Neuronal stem cell (in vitro differentiated cells): ENCODE results near the gene NAAA.
"Not testable (repeated sequence)": the region's sequence is repeated elsewhere in the genome, so short reads cannot be mapped to it uniquely, and the experiment has no call there.

Source experiments
- DNase-seq: peaks from one replicate; pipeline ENCODE4 v3.0.0-alpha.2; 2013; ENCODE audit warnings: low spot score
- H2AFZ ChIP-seq: one replicate; pipeline ENCODE4 v1.6.1; 2013; ENCODE audit warnings: mild to moderate bottlenecking, low read length, inconsistent platforms
- H2AK5ac ChIP-seq: 2 replicates; pipeline ENCODE4 v1.6.1; 2013; ENCODE audit warnings: low read depth, mild to moderate bottlenecking, inconsistent platforms, low read length, moderate library complexity, mixed read lengths
- H2BK120ac ChIP-seq: 2 replicates; pipeline ENCODE4 v1.6.1; 2013; ENCODE audit warnings: low read depth, mild to moderate bottlenecking, inconsistent platforms, low read length, moderate library complexity, mixed read lengths
- H2BK12ac ChIP-seq: one replicate; pipeline ENCODE4 v1.6.1; 2013; ENCODE audit warnings: low read length, inconsistent platforms
- H2BK15ac ChIP-seq: 2 replicates; pipeline ENCODE4 v1.6.1; 2013; ENCODE audit warnings: mild to moderate bottlenecking, low read length, inconsistent platforms, mixed read lengths
- H2BK5ac ChIP-seq: one replicate; pipeline ENCODE4 v1.6.1; 2013; ENCODE audit warnings: inconsistent platforms, mild to moderate bottlenecking, low read length, moderate library complexity
- H3K14ac ChIP-seq: one replicate; pipeline ENCODE4 v1.6.1; 2013; ENCODE audit warnings: low read length, inconsistent platforms
- H3K18ac ChIP-seq: 2 replicates; pipeline ENCODE4 v1.6.1; 2013; ENCODE audit warnings: low read length, inconsistent platforms
- H3K23ac ChIP-seq: 2 replicates; pipeline ENCODE4 v1.6.1; 2013; ENCODE audit warnings: low read depth, mild to moderate bottlenecking, mixed read lengths, low read length, inconsistent platforms; ENCODE audit not compliant: poor library complexity
- H3K27ac ChIP-seq: replicated peaks from 3 replicates; pipeline ENCODE4 v1.5.1; 2013; ENCODE audit warnings: low read length, inconsistent platforms
- H3K27me3 ChIP-seq, 3 experiments: 2 replicates each; pipeline ENCODE4 v1.6.1; 2013; ENCODE audit warnings: low read length in 3 of 3, mild to moderate bottlenecking in 2 of 3, inconsistent platforms in 1 of 3, low read depth in 1 of 3, mixed read lengths in 1 of 3, moderate library complexity in 1 of 3; ENCODE audit not compliant: control insufficient read depth in 3 of 3, insufficient read depth in 3 of 3
- H3K36me3 ChIP-seq, 2 donors: replicated peaks in 1 of 2; 2 replicates each; pipeline ENCODE4 v1.6.1; 2013; ENCODE audit warnings: low read length in 2 of 2; ENCODE audit not compliant: control insufficient read depth in 2 of 2, insufficient read depth in 2 of 2
- H3K4ac ChIP-seq: 2 replicates; pipeline ENCODE4 v1.6.1; 2013; ENCODE audit warnings: inconsistent platforms, mild to moderate bottlenecking, low read length, moderate library complexity
- H3K4me1 ChIP-seq, 2 donors: 1 replicate in 1 of 2; 2 replicates in 1 of 2; pipeline ENCODE4 v1.6.1; 2013; ENCODE audit warnings: low read length in 2 of 2, low read depth in 1 of 2; ENCODE audit not compliant: control insufficient read depth in 2 of 2, insufficient read depth in 1 of 2
- H3K4me2 ChIP-seq: one replicate; pipeline ENCODE4 v1.6.1; 2013; ENCODE audit warnings: mild to moderate bottlenecking, low read length, inconsistent platforms; ENCODE audit not compliant: insufficient read depth, poor library complexity, severe bottlenecking
- H3K4me3 ChIP-seq, 2 donors: 2 replicates each; pipeline ENCODE4 v1.5.1; 2013; ENCODE audit warnings: low read length in 2 of 2, mild to moderate bottlenecking in 2 of 2, inconsistent platforms in 1 of 2, moderate library complexity in 1 of 2
- H3K79me1 ChIP-seq: one replicate; pipeline ENCODE4 v1.6.1; 2013; ENCODE audit warnings: low read depth, mild to moderate bottlenecking, inconsistent platforms, low read length, moderate library complexity
- H3K9ac ChIP-seq: one replicate; pipeline ENCODE4 v1.6.1; 2013; ENCODE audit warnings: mild to moderate bottlenecking, low read depth, low read length, inconsistent platforms; ENCODE audit not compliant: poor library complexity
- H3K9me3 ChIP-seq, 2 donors: replicated peaks in 1 of 2; 2 replicates each; pipeline versions ENCODE3 to v1.6.1; 2013; ENCODE audit warnings: low read length in 2 of 2, mild to moderate bottlenecking in 2 of 2, inconsistent platforms in 1 of 2, low read depth in 1 of 2, mixed read lengths in 1 of 2, moderate library complexity in 1 of 2; ENCODE audit not compliant: control insufficient read depth in 2 of 2, insufficient read depth in 1 of 2
- H4K8ac ChIP-seq: one replicate; pipeline ENCODE4 v1.6.1; 2013; ENCODE audit warnings: low read depth, mild to moderate bottlenecking, inconsistent platforms, low read length, moderate library complexity
- H4K91ac ChIP-seq: one replicate; pipeline ENCODE4 v1.6.1; 2013; ENCODE audit warnings: low read length, low read depth, mild to moderate bottlenecking, inconsistent platforms; ENCODE audit not compliant: poor library complexity
- WGBS, 2 donors: extraction: QIAGEN DNeasy Blood & Tissue Kit; methylation state at CpG; one replicate each; pipeline ENCODE4 v1.1.7; 2013; ENCODE audit warnings: missing lambda C conversion rate in 2 of 2, mixed read lengths in 1 of 2; ENCODE audit not compliant: insufficient read length in 2 of 2, insufficient replicate concordance in 1 of 2; ENCODE audit errors: extremely low coverage in 2 of 2; 5-methylcytosine and 5-hydroxymethylcytosine counted together

Gene NAAA

GRCh38 chr4:75912968-75913367 lies 27.8 kb downstream of the NAAA start:
- no peak overlapping the region for H2AFZ ChIP-seq
- H3K9ac ChIP-seq, result no peak overlapping the region
- peaks cover 1 to 11% of the 10 kb centered on the region in 2 donors for H3K9me3 ChIP-seq
- H2BK15ac ChIP-seq, result no peak overlapping the region
- H4K91ac ChIP-seq, result no peak overlapping the region
- no peak overlapping the region for H2AK5ac ChIP-seq
- H3K27ac ChIP-seq, result no peak overlapping the region
- no peak overlapping the region for H3K18ac ChIP-seq
- H2BK5ac ChIP-seq, result no peak overlapping the region
- H3K14ac ChIP-seq, result no peak overlapping the region
- H3K36me3 ChIP-seq, result no peaks in the 10 kb centered on the region
- no peak overlapping the region for H3K4me3 ChIP-seq
- H2BK12ac ChIP-seq, result no peak overlapping the region
- H3K4me1 ChIP-seq, result peaks cover 0 to 3% of the 10 kb centered on the region in 2 donors
- no peak for DNase-seq
- no peaks in the 10 kb centered on the region for H3K27me3 ChIP-seq
- no peak overlapping the region for H3K4me2 ChIP-seq
- H2BK120ac ChIP-seq, result no peak overlapping the region
- H4K8ac ChIP-seq, result no peak overlapping the region
- no CpG with 5 or more reads among the region's 6 CpGs for WGBS, 2 donors
- no peak overlapping the region for H3K23ac ChIP-seq
- H3K79me1 ChIP-seq, result no peaks in the 10 kb centered on the region
- no peak overlapping the region for H3K4ac ChIP-seq

GRCh38 chr4:75910831-75911230 lies 30.0 kb downstream of the NAAA start:
- not testable (repeated sequence) for H3K4me2 ChIP-seq, H3K27ac ChIP-seq, DNase-seq, H2AK5ac ChIP-seq, H3K27me3 ChIP-seq, H3K23ac ChIP-seq, H3K4me1 ChIP-seq, H3K36me3 ChIP-seq, H3K14ac ChIP-seq, H2BK15ac ChIP-seq, H2AFZ ChIP-seq, H4K8ac ChIP-seq, H3K18ac ChIP-seq, H2BK5ac ChIP-seq, H2BK120ac ChIP-seq, H2BK12ac ChIP-seq, H3K4ac ChIP-seq, H3K79me1 ChIP-seq, H4K91ac ChIP-seq, H3K9ac ChIP-seq, H3K4me3 ChIP-seq
- H3K9me3 ChIP-seq, result peaks cover 1 to 11% of the 10 kb centered on the region in 2 donors
- WGBS, 2 donors, result no CpG with 5 or more reads among the region's 6 CpGs

GRCh38 chr4:75909405-75909804 lies 31.4 kb downstream of the NAAA start:
- Histone ChIP-seq H3K79me1 (no peaks in the 10 kb centered on the region), H2BK120ac (no peak overlapping the region)

GRCh38 chr4:75908555-75908954 lies 32.3 kb downstream of the NAAA start:
- H2BK120ac ChIP-seq, result no peak overlapping the region
- no peak for DNase-seq
- H2AK5ac ChIP-seq, result no peak overlapping the region
- no peak overlapping the region for H3K4me3 ChIP-seq
- no peak overlapping the region for H3K27ac ChIP-seq
- H3K23ac ChIP-seq, result no peak overlapping the region
- no peak overlapping the region for H4K91ac ChIP-seq
- H3K9ac ChIP-seq, result no peak overlapping the region
- no peak overlapping the region for H2BK5ac ChIP-seq
- no peak overlapping the region for H2BK15ac ChIP-seq
- no peak overlapping the region for H2BK12ac ChIP-seq
- no peak overlapping the region for H3K18ac ChIP-seq
- H3K9me3 ChIP-seq, result peaks cover 0 to 11% of the 10 kb centered on the region in 2 donors
- no peak overlapping the region for H3K4me2 ChIP-seq
- no peak overlapping the region for H2AFZ ChIP-seq
- no peaks in the 10 kb centered on the region for H3K27me3 ChIP-seq
- no peaks in the 10 kb centered on the region for H3K79me1 ChIP-seq
- no peaks in the 10 kb centered on the region for H3K4me1 ChIP-seq
- no peak overlapping the region for H4K8ac ChIP-seq
- no peak overlapping the region for H3K4ac ChIP-seq
- no peaks in the 10 kb centered on the region for H3K36me3 ChIP-seq
- no peak overlapping the region for H3K14ac ChIP-seq
- WGBS, 2 donors, result no CpG with 5 or more reads among the region's 3 CpGs

More at GRCh38 chr4:75909405-75909804, 31.4 kb downstream of the NAAA start:
- no peak overlapping the region for H2BK15ac ChIP-seq
- H2AFZ ChIP-seq, result no peak overlapping the region
- peaks cover 0 to 11% of the 10 kb centered on the region in 2 donors for H3K9me3 ChIP-seq
- no peak for DNase-seq
- H4K8ac ChIP-seq, result no peak overlapping the region
- H3K4me3 ChIP-seq, result no peak overlapping the region
- H2BK5ac ChIP-seq, result no peak overlapping the region
- no peaks in the 10 kb centered on the region for H3K36me3 ChIP-seq
- H3K4ac ChIP-seq, result no peak overlapping the region
- peaks cover 0 to 1% of the 10 kb centered on the region in 2 donors for H3K4me1 ChIP-seq
- no CpG with 5 or more reads among the region's 5 CpGs for WGBS, 2 donors
- H2BK12ac ChIP-seq, result no peak overlapping the region
- H3K14ac ChIP-seq, result no peak overlapping the region
- H3K4me2 ChIP-seq, result no peak overlapping the region
- no peak overlapping the region for H4K91ac ChIP-seq
- H3K27ac ChIP-seq, result no peak overlapping the region
- no peak overlapping the region for H3K9ac ChIP-seq
- no peak overlapping the region for H2AK5ac ChIP-seq
- no peak overlapping the region for H3K23ac ChIP-seq
- H3K18ac ChIP-seq, result no peak overlapping the region
- H3K27me3 ChIP-seq, result no peaks in the 10 kb centered on the region
